Lower lobe of right lung (tissue), 2 donors: ENCODE data around the gene GABRD. TPM values are rescaled to one million over a fixed set of nuclear protein-coding genes. Genes with fewer than 3 reads are reported as not detected.
A peak's percentile ranks its signal among the peaks of the same experiment; 100 is the strongest.

Experiments
- ATAC-seq, 2 donors: fragments of 200-7000 bp; cut with Tn5 transposase; one replicate each; pipeline ENCODE4 v1.9.1; 2020 to 2022; ENCODE audit warnings: mild to moderate bottlenecking in 2 of 2, moderate library complexity in 2 of 2
- DNase-seq: peaks from one replicate; pipeline ENCODE4 v3.0.0-alpha.2; 2020
- H3K27ac ChIP-seq: fragments of 200-600 bp; one replicate; pipeline ENCODE4 v1.8.0; 2022
- H3K27me3 ChIP-seq: fragments of 200-600 bp; one replicate; pipeline ENCODE4 v1.8.0; 2022; ENCODE audit warnings: low read depth
- H3K36me3 ChIP-seq: fragments of 200-600 bp; one replicate; pipeline ENCODE4 v1.8.0; 2022; ENCODE audit warnings: mild to moderate bottlenecking
- H3K4me1 ChIP-seq: fragments of 200-600 bp; one replicate; pipeline ENCODE4 v1.8.0; 2022
- H3K4me3 ChIP-seq: fragments of 200-600 bp; one replicate; pipeline ENCODE4 v1.8.0; 2022; ENCODE audit warnings: mild to moderate bottlenecking
- H3K9me3 ChIP-seq: fragments of 200-600 bp; one replicate; pipeline ENCODE4 v1.8.0; 2022
- CTCF ChIP-seq: fragments of 200-600 bp; IDR thresholded peaks from one replicate; pipeline ENCODE4 v1.8.0; 2022; ENCODE audit warnings: antibody characterized with exemption, mild to moderate bottlenecking
- intact Hi-C: fragments of 100-400 bp; cut with DNase I; formaldehyde crosslinking; loops from one replicate; pipeline ENCODE4 v1.11.0; 2022
- total RNA-seq: library from RNA; stranded (reverse); fragmentation: NEBNext Ultra II Directional; extraction: Animal tissue kit (Norgen Biotek cat#: 25700); gene quantifications from one replicate; pipeline ENCODE4 v1.2.1, GENCODE V29; 2021
- donor health status: DM: no; HTN: yes; CAD: no; lungs with severe emphysema.

GABRD gene
- total RNA-seq, 1 donor from 2014 or later: 2.7 TPM

GRCh38 chr1:2022063-2022770, 3.1 kb downstream of the GABRD start:
- no peak for TF ChIP-seq CTCF
- Histone ChIP-seq H3K27me3 (peaks cover 60% of the 10 kb centered on the region), H3K27ac (no peak overlapping the region), H3K4me3 (no peak overlapping the region), H3K9me3 (no peaks in the 10 kb centered on the region), H3K4me1 (peaks cover 20% of the 10 kb centered on the region), H3K36me3 (no peaks in the 10 kb centered on the region)
- intact Hi-C loops: no loop called here
- ATAC-seq: no peak
- no peak for DNase-seq

- Histone ChIP-seq H3K4me3 (no peak overlapping the region), H3K36me3 (no peaks in the 10 kb centered on the region), H3K4me1 (peaks cover 20% of the 10 kb centered on the region), H3K27ac (no peak overlapping the region), H3K9me3 (no peaks in the 10 kb centered on the region), H3K27me3 (peaks cover 60% of the 10 kb centered on the region)
- intact Hi-C loops: no loop called here
- ATAC-seq: no peak
- TF ChIP-seq CTCF: no peak
- no peak for DNase-seq
These were observed 4.0 kb downstream of the GABRD start for GRCh38 chr1:2023187-2023586.

GRCh38 chr1:2024451-2024850, 5.3 kb downstream of the GABRD start:
- TF ChIP-seq CTCF: no peak
- peaks cover 20% of the 10 kb centered on the region for H3K4me1 ChIP-seq
- H3K27ac ChIP-seq: no peak overlapping the region
- no peaks in the 10 kb centered on the region for H3K36me3 ChIP-seq
- DNase-seq (no peak), ATAC-seq (no peak)
- no peak overlapping the region for H3K4me3 ChIP-seq
- no peaks in the 10 kb centered on the region for H3K9me3 ChIP-seq
- intact Hi-C loops: no loop called here
- peaks cover 52% of the 10 kb centered on the region for H3K27me3 ChIP-seq

GRCh38 chr1:2024887-2025286, 5.7 kb downstream of the GABRD start:
- DNase-seq (no peak), ATAC-seq (no peak)
- Histone ChIP-seq H3K27ac (no peak overlapping the region), H3K4me1 (peaks cover 15% of the 10 kb centered on the region), H3K4me3 (no peak overlapping the region), H3K27me3 (peaks cover 47% of the 10 kb centered on the region), H3K36me3 (no peaks in the 10 kb centered on the region), H3K9me3 (no peaks in the 10 kb centered on the region)
- intact Hi-C loops: no loop called here
- TF ChIP-seq CTCF: no peak

GRCh38 chr1:2025491-2025981, 6.4 kb downstream of the GABRD start:
- TF ChIP-seq CTCF: no peak
- Histone ChIP-seq H3K36me3 (no peaks in the 10 kb centered on the region), H3K27me3 (peaks cover 41% of the 10 kb centered on the region), H3K27ac (peak overlapping the region; percentile 48), H3K4me3 (no peak overlapping the region), H3K4me1 (peaks cover 15% of the 10 kb centered on the region), H3K9me3 (no peaks in the 10 kb centered on the region)
- intact Hi-C loops: no loop called here
- DNase-seq: no peak
- peak in 1 of 2 donors; percentile 9 for ATAC-seq
